Upper lobe of left lung (tissue), 6 donors: ENCODE results near the gene LPGAT1. TPM values are rescaled to one million over a fixed set of nuclear protein-coding genes. Genes with fewer than 3 reads are reported as not detected.

Source experiments
- ATAC-seq, 2 donors: fragments of 200-7000 bp; cut with Tn5 transposase; one replicate each; pipeline ENCODE4 v1.9.1; 2022; ENCODE audit warnings: mild to moderate bottlenecking in 2 of 2, moderate library complexity in 2 of 2; ENCODE audit not compliant: low FRiP score in 2 of 2
- DNase-seq, 2 donors: peaks; one replicate each; pipeline ENCODE4 v3.0.0-alpha.2; 2019 to 2020
- H3K27ac ChIP-seq, 4 donors: fragments of 200-600 bp; sonication (generic); one replicate each; pipeline ENCODE4 v1.5.1; 2016 to 2019
- H3K27me3 ChIP-seq, 4 donors: fragments of 200-600 bp; sonication (generic); one replicate each; pipeline ENCODE4 v1.5.1; 2017 to 2019
- H3K36me3 ChIP-seq, 4 donors: fragments of 200-600 bp; sonication (generic); one replicate each; pipeline ENCODE4 v1.5.1; 2016 to 2019
- H3K4me1 ChIP-seq, 4 donors: fragments of 200-600 bp; sonication (generic); one replicate each; pipeline ENCODE4 v1.5.1; 2018 to 2019
- H3K4me3 ChIP-seq, 4 donors: fragments of 200-600 bp; sonication (generic); one replicate each; pipeline ENCODE4 v1.5.1; 2017 to 2019; ENCODE audit warnings: mild to moderate bottlenecking in 2 of 4, moderate library complexity in 1 of 4
- H3K9me3 ChIP-seq, 4 donors: fragments of 200-600 bp; sonication (generic); one replicate each; pipeline ENCODE4 v1.5.1; 2018 to 2019
- EP300 ChIP-seq, 4 donors: sonication (generic); formaldehyde crosslinking; IDR thresholded peaks; one replicate each; pipeline ENCODE4 v1.5.1; 2017; ENCODE audit warnings: antibody characterized with exemption in 4 of 4, control low read depth in 2 of 4
- POLR2A ChIP-seq, 4 donors: fragments of 450-650 bp; IDR thresholded peaks; one replicate each; pipeline ENCODE4 v1.5.1; 2016 to 2017; ENCODE audit warnings: antibody characterized with exemption in 4 of 4, mild to moderate bottlenecking in 2 of 4
- POLR2AphosphoS5 ChIP-seq, 2 donors: sonication (generic); formaldehyde crosslinking; IDR thresholded peaks; one replicate each; pipeline ENCODE4 v1.5.1; 2017; ENCODE audit warnings: antibody characterized with exemption in 2 of 2
- WGBS, 2 donors: methylation state at CpG; one replicate each; pipeline ENCODE4 v1.1.5; 2017 to 2018; 5-methylcytosine and 5-hydroxymethylcytosine counted together
- total RNA-seq, 6 donors: library from RNA; depleted of rRNA in 4 of 6; stranded (reverse); fragments of >200 nt in 4 of 6; gene quantifications; one replicate each; pipeline versions ENCODE4 v1.1.0 to v1.2.1, GENCODE V29; 2016 to 2021
- TF ChIP-seq, protein P1 (sequence below), 6 experiments: fragments of 450-650 bp in 4 of 6; fragments of 200-600 bp in 2 of 6; sonication (generic) in 2 of 6; IDR thresholded peaks; one replicate each; pipeline ENCODE4 v1.5.1; 2016 to 2019; ENCODE audit warnings: antibody characterized with exemption in 6 of 6
- donor health status: DM: no; HTN: no; CAD: no; lungs with moderate emphysema.
- donor health status: DM: no; HTN: yes; CAD: no; lungs with severe emphysema.

The LPGAT1 gene
- total RNA-seq, 6 donors from 2014 or later, result 21.0 to 47.8 (median 33.1) TPM

DNA sequence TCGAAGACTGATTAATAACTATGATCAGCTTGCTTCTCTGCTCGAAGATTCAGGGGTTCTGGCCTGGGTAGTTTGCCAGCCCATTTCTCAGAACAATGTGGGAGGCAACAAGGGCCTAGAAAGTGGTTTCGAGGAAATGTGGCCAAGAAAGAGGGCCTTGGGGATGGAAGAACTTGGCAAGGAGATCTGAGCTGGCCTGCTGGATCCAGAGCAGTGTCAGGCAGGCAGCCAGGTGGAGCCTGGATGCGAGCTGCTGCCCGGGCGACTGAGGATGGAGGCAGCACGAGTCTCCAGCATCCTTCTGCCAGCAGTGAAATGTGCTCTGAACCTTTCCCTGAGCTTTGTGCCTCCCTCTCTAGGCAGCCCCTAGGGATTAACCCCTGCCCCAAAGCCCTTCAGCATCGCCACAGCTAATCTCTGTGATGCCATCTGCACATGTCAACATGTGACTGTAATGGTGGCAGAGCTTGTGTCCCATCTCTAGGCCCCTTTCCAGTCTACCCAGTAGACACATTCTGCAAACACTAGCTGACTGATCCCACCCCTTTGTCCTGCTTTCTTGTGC, 94.1 kb downstream of the LPGAT1 start:
- no peaks in the 10 kb centered on the region for H3K36me3 ChIP-seq
- H3K9me3 ChIP-seq, result no peaks in the 10 kb centered on the region
- no peaks in the 10 kb centered on the region for H3K27me3 ChIP-seq
- peaks cover 0 to 4% (median 0%) of the 10 kb centered on the region in 4 donors for H3K4me1 ChIP-seq
- TF ChIP-seq, protein P1, sequence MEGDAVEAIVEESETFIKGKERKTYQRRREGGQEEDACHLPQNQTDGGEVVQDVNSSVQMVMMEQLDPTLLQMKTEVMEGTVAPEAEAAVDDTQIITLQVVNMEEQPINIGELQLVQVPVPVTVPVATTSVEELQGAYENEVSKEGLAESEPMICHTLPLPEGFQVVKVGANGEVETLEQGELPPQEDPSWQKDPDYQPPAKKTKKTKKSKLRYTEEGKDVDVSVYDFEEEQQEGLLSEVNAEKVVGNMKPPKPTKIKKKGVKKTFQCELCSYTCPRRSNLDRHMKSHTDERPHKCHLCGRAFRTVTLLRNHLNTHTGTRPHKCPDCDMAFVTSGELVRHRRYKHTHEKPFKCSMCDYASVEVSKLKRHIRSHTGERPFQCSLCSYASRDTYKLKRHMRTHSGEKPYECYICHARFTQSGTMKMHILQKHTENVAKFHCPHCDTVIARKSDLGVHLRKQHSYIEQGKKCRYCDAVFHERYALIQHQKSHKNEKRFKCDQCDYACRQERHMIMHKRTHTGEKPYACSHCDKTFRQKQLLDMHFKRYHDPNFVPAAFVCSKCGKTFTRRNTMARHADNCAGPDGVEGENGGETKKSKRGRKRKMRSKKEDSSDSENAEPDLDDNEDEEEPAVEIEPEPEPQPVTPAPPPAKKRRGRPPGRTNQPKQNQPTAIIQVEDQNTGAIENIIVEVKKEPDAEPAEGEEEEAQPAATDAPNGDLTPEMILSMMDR (IDR thresholded peaks at IDR 0.05), result no peak
- TF ChIP-seq POLR2A (IDR thresholded peaks at IDR 0.05), result no peak
- TF ChIP-seq EP300 (IDR thresholded peaks at IDR 0.05), result no peak
- no peak for DNase-seq
- no peak overlapping the region for H3K4me3 ChIP-seq
- WGBS, 2 donors, result 83 to 90% methylated on average over 8 of the region's 8 CpGs
- H3K27ac ChIP-seq, result no peak overlapping the region
- no peak for ATAC-seq

DNA sequence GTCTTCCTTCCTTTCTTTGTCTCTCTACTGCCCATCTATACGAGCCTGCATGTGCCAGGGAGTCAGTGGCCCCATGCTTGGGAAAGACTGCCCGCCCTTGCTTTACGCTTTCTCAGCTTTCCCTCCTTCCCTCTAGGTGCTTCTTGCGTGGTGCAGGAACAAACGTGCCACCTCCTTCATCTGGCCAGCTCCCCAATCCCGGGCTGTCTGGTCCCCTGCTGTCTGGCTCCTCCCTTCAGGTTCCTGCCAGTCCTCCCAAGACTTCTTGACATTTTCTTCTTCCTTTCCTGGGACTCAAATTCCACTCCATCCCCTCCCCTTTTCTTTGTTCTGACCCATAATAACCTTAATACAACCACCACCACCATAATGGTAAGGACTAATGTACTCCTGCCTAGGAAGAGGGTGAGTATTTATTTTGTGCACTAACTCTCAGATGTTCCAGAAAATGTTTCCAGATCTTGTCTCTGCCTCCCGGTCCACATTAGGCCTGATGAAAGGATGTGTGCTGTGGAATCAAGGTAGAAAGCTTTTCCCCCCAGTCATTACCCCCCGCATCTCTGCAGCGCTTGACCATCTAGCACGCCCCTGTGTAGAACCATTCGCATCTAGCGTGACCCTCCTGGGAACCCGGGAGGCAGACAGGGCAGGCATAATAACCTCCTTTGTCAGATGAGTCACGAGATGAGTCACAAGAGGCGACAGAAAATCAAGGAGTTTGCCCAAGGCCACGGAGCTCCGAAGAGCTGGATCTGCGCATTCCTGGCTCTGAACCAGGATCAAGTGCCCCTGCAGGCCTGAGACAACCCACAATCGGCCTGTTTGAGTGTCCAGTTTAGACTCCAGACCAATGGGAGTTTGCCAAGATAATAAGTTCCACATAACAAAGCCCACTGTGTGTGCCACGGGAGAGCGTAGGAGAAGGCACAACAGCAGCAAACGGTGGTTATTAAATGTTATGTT, 95.1 kb downstream of the LPGAT1 start:
- Histone ChIP-seq H3K9me3 (no peaks in the 10 kb centered on the region), H3K4me3 (no peak overlapping the region), H3K27ac (no peak overlapping the region), H3K27me3 (no peaks in the 10 kb centered on the region), H3K36me3 (no peaks in the 10 kb centered on the region), H3K4me1 (peaks cover 0 to 4% (median 0%) of the 10 kb centered on the region in 4 donors)
- TF ChIP-seq, protein P1 (IDR thresholded peaks at IDR 0.05), result no peak
- no peak for TF ChIP-seq EP300 (IDR thresholded peaks at IDR 0.05)
- TF ChIP-seq POLR2A (IDR thresholded peaks at IDR 0.05), result no peak
- no peak for TF ChIP-seq POLR2AphosphoS5 (IDR thresholded peaks at IDR 0.05)
- no peak for DNase-seq
- peak; percentile 27 to 76 for ATAC-seq
- 74 to 77% methylated on average over 22 of the region's 22 CpGs for WGBS, 2 donors

DNA sequence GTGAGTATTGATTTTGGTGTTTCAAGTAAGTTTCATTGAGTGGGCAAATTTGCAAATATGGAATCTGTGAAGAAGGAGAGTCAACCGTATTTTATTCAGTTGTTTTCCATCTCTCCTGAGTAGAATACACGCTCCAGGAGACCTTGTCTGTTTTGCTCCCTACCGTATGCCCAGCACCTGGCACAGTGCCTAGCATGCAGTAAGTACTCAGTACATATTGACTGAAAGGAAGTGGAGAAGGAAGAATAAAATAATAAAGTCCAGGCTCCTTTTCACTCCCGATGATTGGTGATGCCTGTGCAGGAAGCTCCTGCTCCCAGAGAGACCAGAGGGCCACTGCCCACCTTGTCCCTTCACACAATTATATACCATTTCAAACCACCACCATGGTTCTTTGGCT, 95.8 kb downstream of the LPGAT1 start:
- Histone ChIP-seq H3K9me3 (no peaks in the 10 kb centered on the region), H3K27me3 (no peaks in the 10 kb centered on the region), H3K4me1 (peaks cover 0 to 4% (median 0%) of the 10 kb centered on the region in 4 donors), H3K36me3 (no peaks in the 10 kb centered on the region), H3K27ac (no peak overlapping the region), H3K4me3 (no peak overlapping the region)
- 44% methylated on average over 4 of the region's 4 CpGs for WGBS, 2 donors
- DNase-seq (peak in 1 of 2 donors; percentile 59), ATAC-seq (no peak)
- TF ChIP-seq POLR2A (IDR thresholded peaks at IDR 0.05), result no peak
- TF ChIP-seq EP300 (IDR thresholded peaks at IDR 0.05), result no peak
- no peak for TF ChIP-seq POLR2AphosphoS5 (IDR thresholded peaks at IDR 0.05)
- TF ChIP-seq, protein P1 (IDR thresholded peaks at IDR 0.05), result no peak

DNA sequence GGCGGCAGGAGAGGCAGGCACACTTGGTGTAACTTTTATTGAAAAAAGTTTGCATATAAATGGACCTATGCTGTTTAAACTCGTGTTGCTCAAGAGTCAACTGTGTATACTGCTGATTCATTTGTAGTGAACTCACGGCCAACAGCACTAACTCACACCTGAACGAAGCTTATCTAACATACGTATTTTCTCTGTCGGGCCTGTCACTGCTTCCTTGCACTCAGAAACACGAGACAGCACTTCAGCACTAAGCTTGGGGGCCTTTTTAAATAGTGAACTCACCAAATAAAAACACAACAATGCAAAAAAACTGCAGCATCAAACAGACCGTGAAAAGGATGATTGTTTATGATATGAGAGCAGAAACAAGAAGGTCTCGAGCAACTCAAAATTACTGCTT, 96.2 kb downstream of the LPGAT1 start:
- no peaks in the 10 kb centered on the region for H3K27me3 ChIP-seq
- H3K36me3 ChIP-seq, result no peaks in the 10 kb centered on the region
- no peak overlapping the region for H3K4me3 ChIP-seq
- no peak overlapping the region for H3K27ac ChIP-seq
- no peak for TF ChIP-seq POLR2A (IDR thresholded peaks at IDR 0.05)
- TF ChIP-seq, protein P1 (IDR thresholded peaks at IDR 0.05), result no peak
- TF ChIP-seq EP300 (IDR thresholded peaks at IDR 0.05), result no peak
- TF ChIP-seq POLR2AphosphoS5 (IDR thresholded peaks at IDR 0.05), result no peak
- H3K9me3 ChIP-seq, result no peaks in the 10 kb centered on the region
- peaks cover 0 to 4% (median 0%) of the 10 kb centered on the region in 4 donors for H3K4me1 ChIP-seq
- ATAC-seq (no peak), DNase-seq (no peak)
- WGBS, 2 donors, result 59 to 61% methylated on average over 9 of the region's 9 CpGs
